Parietal lobe (tissue), 1 donor: ENCODE data around the gene OST4. TPM values are rescaled to one million over a fixed set of nuclear protein-coding genes. Genes with fewer than 3 reads are reported as not detected.

Experiments used
- total RNA-seq: library from RNA; depleted of rRNA; stranded (reverse); fragments of >200 nt; gene quantifications from one replicate; pipeline ENCODE4 v1.2.3, GENCODE V29; 2014

Gene OST4
- total RNA-seq: 192 TPM

GRCh38 chr2:27071277-27071989, at the start of gene OST4:
TSS of gene OST4 (minus strand) at chr2:27071654.

GRCh38 chr2:27118525-27119329, 47.3 kb upstream of the OST4 start, which contains the start of gene CGREF1:
TSS of gene CGREF1 (minus strand) at chr2:27119128. CDS start at chr2:27104366, 14,762 bp downstream.

GRCh38 chr2:27086724-27087593, 15.5 kb upstream of the OST4 start, which contains the start of gene KHK:
TSS of gene KHK (plus strand) at chr2:27086772. CDS start at chr2:27087260, 488 bp downstream.

GRCh38 chr2:27078267-27079194, 7.1 kb upstream of the OST4 start, which contains the start of gene EMILIN1:
TSS of gene EMILIN1 (plus strand) at chr2:27078615. CDS start at chr2:27079066, 451 bp downstream.

GRCh38 chr2:27050996-27051901, 20.2 kb downstream of the OST4 start, which contains the start of gene AGBL5:
TSS of gene AGBL5 (plus strand) at chr2:27051668. CDS start at chr2:27052959, 1,291 bp downstream.

GRCh38 chr2:27032495-27033252, 38.8 kb downstream of the OST4 start, which contains the start of gene TMEM214:
TSS of gene TMEM214 (plus strand) at chr2:27032965. CDS start at chr2:27033016, 51 bp downstream.

Other genes starting within 250 kb of the OST4 start
- gene DPYSL5, start 223.5 kb downstream of the OST4 start, total RNA-seq: 184 TPM
- 35.7 TPM for gene MAPRE3, start 101.0 kb downstream of the OST4 start, total RNA-seq
- gene TMEM214, start 38.7 kb downstream of the OST4 start, total RNA-seq: 15.7 TPM
- gene AGBL5, start 20.0 kb downstream of the OST4 start, total RNA-seq: 16.3 TPM
- 2.2 TPM for gene EMILIN1, start 7.0 kb upstream of the OST4 start, total RNA-seq
- 6.9 TPM for gene KHK, start 15.1 kb upstream of the OST4 start, total RNA-seq
- gene CGREF1, start 47.5 kb upstream of the OST4 start, total RNA-seq: 29.1 TPM
- gene ABHD1, start 52.2 kb upstream of the OST4 start, total RNA-seq: 0.31 TPM
- gene PREB, start 63.0 kb upstream of the OST4 start, total RNA-seq: 21.9 TPM
- gene PRR30, start 67.8 kb upstream of the OST4 start, total RNA-seq: not detected
- not detected for gene TCF23, start 77.3 kb upstream of the OST4 start, total RNA-seq
- 35.4 TPM for gene ATRAID, start 140.4 kb upstream of the OST4 start, total RNA-seq
- 28.8 TPM for gene SLC5A6, start 140.6 kb upstream of the OST4 start, total RNA-seq
- 20.7 TPM for gene CAD, start 145.7 kb upstream of the OST4 start, total RNA-seq
- gene SLC30A3, start 191.4 kb upstream of the OST4 start, total RNA-seq: 0.31 TPM
- not detected for gene DNAJC5G, start 203.8 kb upstream of the OST4 start, total RNA-seq
- gene TRIM54, start 210.8 kb upstream of the OST4 start, total RNA-seq: not detected
- gene UCN, start 236.8 kb upstream of the OST4 start, total RNA-seq: not detected